Keratinocyte (primary cell): ENCODE measurements around the gene GPX1. TPM values are rescaled to one million over a fixed set of nuclear protein-coding genes. Genes with fewer than 3 reads are reported as not detected.

Source experiments
- DNase-seq: peaks from one replicate; pipeline ENCODE4 v3.0.0-alpha.2; 2011; ENCODE audit warnings: low read depth, missing footprints, low spot score
- FAIRE-seq: peaks from 2 replicates; lab custom pipeline; 2011; peaks lifted over from hg19 to GRCh38; lab: Jason Lieb, UNC
- H2AFZ ChIP-seq: 2 replicates; pipeline ENCODE4 v1.6.0; 2012; ENCODE audit warnings: low read length, control low read depth, inconsistent platforms; ENCODE audit not compliant: control insufficient read depth
- H3K27ac ChIP-seq: 2 replicates; pipeline ENCODE4 v1.5.1; 2011; ENCODE audit warnings: low read length; ENCODE audit not compliant: control insufficient read depth, insufficient read depth
- H3K27me3 ChIP-seq: 3 replicates; pipeline ENCODE4 v1.6.0; 2011; ENCODE audit warnings: low read length; ENCODE audit not compliant: control insufficient read depth, insufficient read depth; ENCODE audit errors: extremely low read depth
- H3K36me3 ChIP-seq, 2 experiments: 2 replicates in 1 of 2; 3 replicates in 1 of 2; pipeline ENCODE4 v1.5.1; 2011; ENCODE audit warnings: low read length in 2 of 2, mild to moderate bottlenecking in 1 of 2; ENCODE audit not compliant: control insufficient read depth in 2 of 2, insufficient read depth in 2 of 2; ENCODE audit errors: extremely low read depth in 1 of 2
- H3K4me1 ChIP-seq: 3 replicates; pipeline ENCODE4 v1.5.1; 2011; ENCODE audit warnings: low read length; ENCODE audit not compliant: control insufficient read depth, insufficient read depth; ENCODE audit errors: extremely low read depth
- H3K4me2 ChIP-seq: 3 replicates; pipeline ENCODE4 v1.6.0; 2011; ENCODE audit warnings: low read depth, low read length; ENCODE audit not compliant: control insufficient read depth, insufficient read depth; ENCODE audit errors: extremely low read depth
- H3K4me3 ChIP-seq, 3 experiments: fragments of 200-600 bp in 1 of 3; sonication (generic) in 1 of 3; 2 replicates in 2 of 3; 3 replicates in 1 of 3; pipeline ENCODE4 v1.5.1; 2011 to 2016; ENCODE audit warnings: low read length in 3 of 3, mild to moderate bottlenecking in 3 of 3, control low read depth in 2 of 3, inconsistent platforms in 1 of 3, low read depth in 1 of 3, mixed read lengths in 1 of 3, mixed run types in 1 of 3, moderate library complexity in 1 of 3; ENCODE audit not compliant: control insufficient read depth in 2 of 3, insufficient read depth in 2 of 3; ENCODE audit errors: extremely low read depth in 1 of 3
- H3K79me2 ChIP-seq: 2 replicates; pipeline ENCODE4 v1.6.0; 2012; ENCODE audit warnings: low read length; ENCODE audit not compliant: control insufficient read depth, insufficient read depth
- H3K9ac ChIP-seq: 3 replicates; pipeline ENCODE4 v1.6.0; 2011; ENCODE audit warnings: low read length; ENCODE audit not compliant: control insufficient read depth, insufficient read depth; ENCODE audit errors: extremely low read depth
- H3K9me1 ChIP-seq: 3 replicates; pipeline ENCODE4 v1.6.0; 2011; ENCODE audit warnings: low read length; ENCODE audit not compliant: control insufficient read depth, insufficient read depth; ENCODE audit errors: extremely low read depth
- H3K9me3 ChIP-seq: 2 replicates; pipeline ENCODE4 v1.5.1; 2012; ENCODE audit warnings: low read depth, low read length; ENCODE audit not compliant: control insufficient read depth
- H4K20me1 ChIP-seq: 3 replicates; pipeline ENCODE4 v1.6.0; 2011; ENCODE audit warnings: low read length; ENCODE audit not compliant: control insufficient read depth, insufficient read depth; ENCODE audit errors: extremely low read depth
- EZH2 ChIP-seq: IDR thresholded peaks from one replicate; pipeline ENCODE4 v1.6.1; 2012; ENCODE audit warnings: inconsistent platforms, mild to moderate bottlenecking, low read length, moderate library complexity
- dilution Hi-C: fragments of 300-500 bp; cut with MboI; formaldehyde crosslinking; loops from one replicate; pipeline ENCODE4 v1.7.0; 2020; ENCODE audit warnings: low sequenced_read_pairs; ENCODE audit not compliant: extremely low pct_ligation_motif_present
- polyA plus RNA-seq, 5 experiments: library from polyadenylated mRNA; depleted of rRNA in 3 of 5; stranded (reverse) in 3 of 5; stranded (forward) in 1 of 5; unstranded in 1 of 5; fragments of >200 nt; gene quantifications; 1 replicate in 1 of 5; 2 replicates in 3 of 5; 3 replicates in 1 of 5; pipeline versions ENCODE4 v1.2.1 to v1.2.3, GENCODE V29; 2011 to 2012; ENCODE audit warnings: missing spikeins in 2 of 5, low read depth in 1 of 5, low replicate concordance in 1 of 5
- TF ChIP-seq, protein P1 (sequence below), 3 experiments: IDR thresholded peaks in 1 of 3; conservative IDR thresholded peaks in 1 of 3; optimal IDR thresholded peaks in 1 of 3; 2 replicates in 2 of 3; 3 replicates in 1 of 3; pipeline versions ENCODE3 to v1.5.1; 2011; ENCODE audit warnings: low read length in 3 of 3, mild to moderate bottlenecking in 3 of 3, moderate library complexity in 2 of 3, control low read depth in 1 of 3, inconsistent platforms in 1 of 3; ENCODE audit not compliant: insufficient read depth in 2 of 3; ENCODE audit errors: extremely low read depth in 1 of 3

GPX1 gene
- polyA plus RNA-seq, 1 donor (not counting 4 experiments of a cell fraction or from before 2014, with no cell fraction given), result 427 TPM

DNA sequence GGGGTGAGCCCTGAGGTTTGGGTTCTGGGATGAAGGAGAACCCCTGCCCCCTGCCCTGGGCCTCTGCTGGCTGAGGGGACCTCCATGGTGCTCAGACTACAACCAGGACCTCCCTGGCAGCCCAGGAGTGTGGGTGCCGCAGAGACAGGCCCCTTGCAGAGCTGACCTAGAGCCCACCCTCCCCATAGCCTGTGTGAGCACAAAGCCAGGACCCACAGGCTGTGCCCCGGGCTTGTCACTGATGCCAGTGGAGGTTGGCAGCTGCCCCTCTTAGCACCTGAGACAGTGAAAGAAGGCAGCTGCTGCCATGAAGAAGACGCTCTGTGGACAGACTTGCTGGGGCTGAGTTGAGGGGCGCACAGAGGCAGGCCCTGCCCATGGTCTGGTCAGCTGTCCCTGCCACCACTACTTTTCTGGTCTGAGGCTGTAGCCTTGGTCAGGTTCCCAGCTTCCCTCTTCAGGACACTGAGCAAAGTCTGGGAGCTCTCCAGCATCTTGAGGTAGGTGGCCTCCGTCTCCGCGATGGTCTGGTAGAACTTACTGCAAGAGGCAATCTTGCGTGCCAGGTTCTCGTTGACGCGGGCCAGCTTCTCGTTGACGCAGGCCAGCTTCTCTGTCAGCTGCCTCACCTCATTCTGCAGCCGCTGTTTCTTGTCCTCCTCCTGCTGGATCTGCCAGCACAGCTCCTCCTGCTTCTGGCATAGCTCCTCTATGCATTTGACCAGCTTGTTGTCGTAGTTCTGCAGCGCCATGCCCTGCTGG, 41.3 kb downstream of the GPX1 start:
- TF ChIP-seq EZH2, result no peak
- TF ChIP-seq, protein P1, sequence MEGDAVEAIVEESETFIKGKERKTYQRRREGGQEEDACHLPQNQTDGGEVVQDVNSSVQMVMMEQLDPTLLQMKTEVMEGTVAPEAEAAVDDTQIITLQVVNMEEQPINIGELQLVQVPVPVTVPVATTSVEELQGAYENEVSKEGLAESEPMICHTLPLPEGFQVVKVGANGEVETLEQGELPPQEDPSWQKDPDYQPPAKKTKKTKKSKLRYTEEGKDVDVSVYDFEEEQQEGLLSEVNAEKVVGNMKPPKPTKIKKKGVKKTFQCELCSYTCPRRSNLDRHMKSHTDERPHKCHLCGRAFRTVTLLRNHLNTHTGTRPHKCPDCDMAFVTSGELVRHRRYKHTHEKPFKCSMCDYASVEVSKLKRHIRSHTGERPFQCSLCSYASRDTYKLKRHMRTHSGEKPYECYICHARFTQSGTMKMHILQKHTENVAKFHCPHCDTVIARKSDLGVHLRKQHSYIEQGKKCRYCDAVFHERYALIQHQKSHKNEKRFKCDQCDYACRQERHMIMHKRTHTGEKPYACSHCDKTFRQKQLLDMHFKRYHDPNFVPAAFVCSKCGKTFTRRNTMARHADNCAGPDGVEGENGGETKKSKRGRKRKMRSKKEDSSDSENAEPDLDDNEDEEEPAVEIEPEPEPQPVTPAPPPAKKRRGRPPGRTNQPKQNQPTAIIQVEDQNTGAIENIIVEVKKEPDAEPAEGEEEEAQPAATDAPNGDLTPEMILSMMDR (optimal IDR thresholded peaks at IDR 0.05 in 1 of 3, IDR thresholded peaks at IDR 0.05 in 1 of 3, conservative IDR thresholded peaks at IDR 0.05 in 1 of 3; ENCODE audit: extremely low read depth in 1 of 3, insufficient read depth in 2 of 3, low read length in 3 of 3), result no peak
- Histone ChIP-seq H3K9ac (no peak overlapping the region), H3K9me3 (no peaks in the 10 kb centered on the region), H4K20me1 (no peaks in the 10 kb centered on the region), H3K4me3 (no peak overlapping the region), H3K79me2 (no peaks in the 10 kb centered on the region), H3K27me3 (no peaks in the 10 kb centered on the region), H3K4me1 (peaks cover 6% of the 10 kb centered on the region), H3K9me1 (no peaks in the 10 kb centered on the region), H3K36me3 (peaks cover 16 to 20% of the 10 kb centered on the region in 2 experiments), H3K27ac (no peak overlapping the region), H2AFZ (no peak overlapping the region), H3K4me2 (no peak overlapping the region)
- dilution Hi-C loops, result no loop called here
- no peak for FAIRE-seq
- no peak for DNase-seq

DNA sequence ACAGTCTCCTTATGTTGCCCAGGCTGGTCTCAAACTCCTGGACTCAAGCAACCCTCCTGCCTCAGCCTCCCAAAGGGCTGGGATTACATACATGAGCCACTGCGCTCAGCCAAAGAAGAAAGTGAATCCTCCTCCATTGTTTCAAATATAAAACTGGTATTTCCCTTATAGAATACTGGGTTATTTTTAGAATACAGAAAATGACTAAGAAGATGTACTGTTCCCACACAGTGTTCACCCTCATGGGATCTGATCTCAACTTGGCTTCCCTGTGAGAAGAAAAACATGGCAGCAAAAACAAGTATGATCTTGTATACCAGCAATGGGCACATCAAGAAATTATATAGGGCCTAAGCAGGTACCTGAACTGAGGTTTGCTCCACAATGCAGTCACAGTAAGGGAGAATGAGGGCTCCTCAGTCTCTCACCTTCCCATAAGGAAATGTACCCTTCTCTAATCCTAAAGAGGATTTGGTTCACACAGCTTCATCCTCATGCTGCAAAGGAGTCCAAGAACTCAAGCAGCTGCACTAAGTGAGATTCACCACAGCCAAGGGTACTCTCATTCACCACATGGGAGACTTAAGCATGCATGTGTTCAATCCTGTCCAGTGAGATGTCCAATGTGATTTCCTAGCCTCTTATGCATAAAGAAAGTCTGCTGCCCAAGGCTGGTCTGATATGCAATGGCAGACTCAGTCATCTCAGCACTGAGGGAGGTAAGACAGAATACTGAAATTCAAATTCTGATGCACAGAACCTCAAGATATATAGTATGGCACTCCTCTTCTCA, 44.1 kb downstream of the GPX1 start:
- Histone ChIP-seq H3K9me3 (no peaks in the 10 kb centered on the region), H3K4me2 (no peak overlapping the region), H2AFZ (no peak overlapping the region), H4K20me1 (no peaks in the 10 kb centered on the region), H3K9me1 (no peaks in the 10 kb centered on the region), H3K4me3 (no peak overlapping the region), H3K27me3 (no peaks in the 10 kb centered on the region), H3K79me2 (no peaks in the 10 kb centered on the region), H3K36me3 (peaks cover 13 to 25% of the 10 kb centered on the region in 2 experiments), H3K4me1 (peaks cover 6% of the 10 kb centered on the region), H3K27ac (no peak overlapping the region), H3K9ac (no peak overlapping the region)
- FAIRE-seq, result no peak
- dilution Hi-C loops, result no loop called here
- TF ChIP-seq EZH2, result no peak
- TF ChIP-seq, protein P1 (optimal IDR thresholded peaks at IDR 0.05 in 1 of 3, IDR thresholded peaks at IDR 0.05 in 1 of 3, conservative IDR thresholded peaks at IDR 0.05 in 1 of 3; ENCODE audit: extremely low read depth in 1 of 3, insufficient read depth in 2 of 3, low read length in 3 of 3), result no peak
- DNase-seq, result no peak
